HCT116 (cell line): ENCODE data around the gene MAU2. TPM values are rescaled to one million over a fixed set of nuclear protein-coding genes. Genes with fewer than 3 reads are reported as not detected.

Experiments used
- ATAC-seq: fragments of 200-7000 bp; cut with Tn5 transposase; 2 replicates; pipeline ENCODE4 v1.9.1; 2020; ENCODE audit warnings: mild to moderate bottlenecking, moderate library complexity
- BruUV-seq: library from RNA; stranded (reverse); fragments of 400-500 nt; replicated peaks from 2 replicates; lab custom pipeline; 2021; lab: Mats Ljungman, UMichigan
- CTCF ChIA-PET: fragments of 300-600 bp; sonication (Branson Sonifier 250); formaldehyde crosslinking; loops from one replicate; lab custom pipeline; 2021; ENCODE audit warnings: antibody characterized with exemption; lab: Charles Lee
- POLR2A ChIA-PET: fragments of 300-600, 350-600 bp; sonication (Branson Sonifier 250); formaldehyde crosslinking; loops from one replicate; lab custom pipeline; 2021; ENCODE audit warnings: antibody characterized with exemption; lab: Charles Lee
- RAD21 ChIA-PET, 2 experiments: fragments of 300-600 bp; sonication (Branson Sonifier 250); formaldehyde crosslinking; loops; one replicate each; lab custom pipeline; 2023; ENCODE audit warnings: low total read pairs in 2 of 2; ENCODE audit not compliant: uncharacterized antibody in 2 of 2, unreplicated experiment in 2 of 2, low non-redundant PET in 1 of 2; lab: Charles Lee
- DNase-seq: peaks from one replicate; pipeline ENCODE4 v3.0.0-alpha.2; 2010; ENCODE audit warnings: low read depth, low spot score
- H2AFZ ChIP-seq: fragments of 200-600 bp; shearing (Covaris generic), sonication (generic); 2 replicates; pipeline ENCODE4 v1.6.1; 2017; ENCODE audit warnings: low read depth, mixed run types, mixed read lengths, antibody characterized with exemption, low read length; ENCODE audit not compliant: poor library complexity, severe bottlenecking
- H3K27ac ChIP-seq: 2 replicates; pipeline ENCODE4 v1.5.1; 2012; ENCODE audit warnings: low read depth, low read length
- H3K27me3 ChIP-seq: fragments of 200-600 bp; sonication (generic); 2 replicates; pipeline ENCODE4 v1.6.1; 2016; ENCODE audit warnings: mixed run types, low read length, mixed read lengths; ENCODE audit not compliant: insufficient read depth
- H3K36me3 ChIP-seq, 2 experiments: fragments of 200-500 bp in 1 of 2; fragments of 200-600 bp in 1 of 2; sonication (Bioruptor generic) in 1 of 2; sonication (generic) in 1 of 2; 2 replicates each; pipeline versions ENCODE4 v1.5.1 to v1.6.1; 2014 to 2016; ENCODE audit warnings: low read length in 2 of 2, inconsistent platforms in 1 of 2, mixed read lengths in 1 of 2, mixed run types in 1 of 2; ENCODE audit not compliant: insufficient read depth in 2 of 2, control insufficient read depth in 1 of 2
- H3K4me1 ChIP-seq, 2 experiments: fragments of 200-600 bp in 1 of 2; sonication (generic) in 1 of 2; 2 replicates each; pipeline versions ENCODE4 v1.5.1 to v1.6.1; 2012 to 2017; ENCODE audit warnings: low read length in 2 of 2, inconsistent platforms in 1 of 2, mild to moderate bottlenecking in 1 of 2, mixed read lengths in 1 of 2, mixed run types in 1 of 2, moderate library complexity in 1 of 2; ENCODE audit not compliant: insufficient read depth in 2 of 2, control insufficient read depth in 1 of 2
- H3K4me2 ChIP-seq: fragments of 200-600 bp; sonication (generic); 2 replicates; pipeline ENCODE4 v1.6.1; 2017; ENCODE audit warnings: mixed run types, low read length, mixed read lengths
- H3K4me3 ChIP-seq, 2 experiments: fragments of 200-600 bp in 1 of 2; sonication (generic) in 1 of 2; replicated peaks in 1 of 2; 2 replicates each; pipeline ENCODE4 v1.5.1; 2011 to 2016; ENCODE audit warnings: low read length in 2 of 2, control low read depth in 1 of 2, low read depth in 1 of 2, mild to moderate bottlenecking in 1 of 2, mixed read lengths in 1 of 2, mixed run types in 1 of 2
- H3K79me2 ChIP-seq: fragments of 200-600 bp; sonication (generic); 2 replicates; pipeline ENCODE4 v1.6.1; 2017; ENCODE audit warnings: mild to moderate bottlenecking, mixed run types, low read length, moderate library complexity, mixed read lengths; ENCODE audit not compliant: insufficient read depth
- H3K9ac ChIP-seq: fragments of 200-600 bp; sonication (generic); 2 replicates; pipeline ENCODE4 v1.6.1; 2016; ENCODE audit warnings: low read length, mixed read lengths
- H3K9me2 ChIP-seq: fragments of 200-600 bp; sonication (generic), shearing (Covaris generic); 2 replicates; pipeline ENCODE4 v1.6.1; 2017; ENCODE audit warnings: mixed run types, mild to moderate bottlenecking, moderate library complexity; ENCODE audit not compliant: insufficient read depth
- H3K9me3 ChIP-seq, 2 experiments: fragments of 200-500 bp in 1 of 2; fragments of 200-600 bp in 1 of 2; sonication (Bioruptor generic) in 1 of 2; sonication (generic) in 1 of 2; 2 replicates each; pipeline ENCODE4 v1.6.1; 2014 to 2017; ENCODE audit warnings: low read length in 2 of 2, mixed read lengths in 2 of 2, inconsistent platforms in 1 of 2, low read depth in 1 of 2, mild to moderate bottlenecking in 1 of 2, mixed run types in 1 of 2, moderate library complexity in 1 of 2; ENCODE audit not compliant: control insufficient read depth in 1 of 2, insufficient read depth in 1 of 2
- H4K20me1 ChIP-seq: fragments of 200-600 bp; sonication (generic), shearing (Covaris generic); 2 replicates; pipeline ENCODE4 v1.6.1; 2017; ENCODE audit warnings: mixed run types, mild to moderate bottlenecking, moderate library complexity; ENCODE audit not compliant: insufficient read depth
- CBX3 ChIP-seq: IDR thresholded peaks from 2 replicates; pipeline ENCODE4 v1.6.1; 2012; ENCODE audit warnings: low read depth
- CEBPB ChIP-seq: IDR thresholded peaks from 2 replicates; pipeline ENCODE4 v1.6.1; 2012; ENCODE audit warnings: low read depth
- EGR1 ChIP-seq: IDR thresholded peaks from 2 replicates; pipeline ENCODE4 v1.6.1; 2012; ENCODE audit warnings: low read depth
- ELF1 ChIP-seq: IDR thresholded peaks from 2 replicates; pipeline ENCODE4 v1.6.1; 2012; ENCODE audit warnings: low read depth, borderline replicate concordance
- EZH2 ChIP-seq: fragments of 200-600 bp; sonication (generic); IDR thresholded peaks from 2 replicates; pipeline ENCODE4 v1.6.1; 2017; ENCODE audit warnings: antibody characterized with exemption, mixed run types
- FOSL1 ChIP-seq: IDR thresholded peaks from 2 replicates; pipeline ENCODE4 v1.6.1; 2012; ENCODE audit warnings: low read depth
- POLR2AphosphoS5 ChIP-seq: IDR thresholded peaks from 2 replicates; pipeline ENCODE4 v1.6.1; 2011; ENCODE audit warnings: mild to moderate bottlenecking, low read depth, low read length, moderate library complexity
- SIN3A ChIP-seq: IDR thresholded peaks from 2 replicates; pipeline ENCODE4 v1.6.1; 2012; ENCODE audit warnings: low read depth
- SP1 ChIP-seq: IDR thresholded peaks from 2 replicates; pipeline ENCODE4 v1.6.1; 2012; ENCODE audit warnings: low read depth
- SRF ChIP-seq: IDR thresholded peaks from 2 replicates; pipeline ENCODE4 v1.6.1; 2012; ENCODE audit warnings: low read depth
- TCF7L2 ChIP-seq: IDR thresholded peaks from 2 replicates; pipeline ENCODE4 v1.7.0; 2011; ENCODE audit warnings: borderline replicate concordance, inconsistent platforms; ENCODE audit not compliant: insufficient read depth, insufficient read length; ENCODE audit errors: extremely low read depth
- YY1 ChIP-seq: IDR thresholded peaks from 2 replicates; pipeline ENCODE4 v1.6.1; 2011; ENCODE audit warnings: low read length, low read depth, moderate library complexity, mild to moderate bottlenecking; ENCODE audit not compliant: insufficient replicate concordance; ENCODE audit errors: extremely low read depth
- ZFX ChIP-seq: fragments of 450-650 bp; IDR thresholded peaks from 2 replicates; pipeline ENCODE4 v1.6.1; 2017
- intact Hi-C: fragments of 100-400 bp; cut with micrococcal nuclease; formaldehyde crosslinking; loops from 2 replicates; pipeline ENCODE4 v1.10.0; 2022
- total RNA-seq: library from RNA; stranded (reverse); gene quantifications from one replicate; pipeline ENCODE4 v1.2.1, GENCODE V29; 2021; ENCODE audit not compliant: unreplicated experiment
- TF ChIP-seq, protein P1 (sequence below): IDR thresholded peaks from 2 replicates; pipeline ENCODE4 v1.6.1; 2012; ENCODE audit warnings: low read depth
- TF ChIP-seq, protein P2 (sequence below): IDR thresholded peaks from 2 replicates; pipeline ENCODE4 v1.6.1; 2011; ENCODE audit warnings: mild to moderate bottlenecking, low read length, moderate library complexity; ENCODE audit not compliant: insufficient replicate concordance; ENCODE audit errors: extremely low read depth
- TF ChIP-seq, protein P3 (sequence below), 3 experiments: fragments of 200-600 bp in 1 of 3; sonication (generic) in 1 of 3; IDR thresholded peaks in 2 of 3; conservative IDR thresholded peaks in 1 of 3; 2 replicates each; pipeline ENCODE4 v1.5.1; 2012 to 2017; ENCODE audit warnings: low read depth in 2 of 3, low read length in 2 of 3, antibody characterized with exemption in 1 of 3, borderline replicate concordance in 1 of 3, control low read depth in 1 of 3, mild to moderate bottlenecking in 1 of 3, mixed read lengths in 1 of 3, mixed run types in 1 of 3, moderate library complexity in 1 of 3; ENCODE audit not compliant: insufficient read depth in 1 of 3

Gene MAU2
- total RNA-seq, 1 experiment from 2014 or later = 36.2 TPM

DNA sequence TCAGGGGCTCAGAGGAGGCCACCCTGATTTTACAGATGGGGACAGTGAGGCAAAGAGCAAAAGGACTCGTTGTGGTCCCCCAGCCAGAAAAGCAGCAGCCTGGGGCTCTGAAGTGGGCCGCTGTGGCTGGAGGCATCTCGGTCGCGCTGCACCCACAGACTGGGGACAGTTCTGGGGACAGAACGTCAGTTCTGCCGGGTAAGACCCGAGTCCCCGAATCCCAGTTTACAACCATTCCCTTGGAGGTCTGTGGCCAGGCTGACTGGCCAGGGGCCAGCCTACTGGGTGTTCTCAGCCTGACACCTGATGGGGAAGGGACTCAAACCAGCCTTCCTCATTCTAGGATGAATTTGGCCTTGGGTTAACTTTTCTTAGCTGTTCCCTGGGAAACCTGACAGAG, 14.4 kb upstream of the MAU2 start:
- TF ChIP-seq FOSL1 (no peak), SP1 (no peak), SRF (no peak), CBX3 (no peak), ELF1 (no peak), CEBPB (no peak), YY1 (no peak), TCF7L2 (no peak), EGR1 (no peak), SIN3A (no peak), POLR2AphosphoS5 (no peak), ZFX (no peak), EZH2 (no peak)
- TF ChIP-seq, protein P1, sequence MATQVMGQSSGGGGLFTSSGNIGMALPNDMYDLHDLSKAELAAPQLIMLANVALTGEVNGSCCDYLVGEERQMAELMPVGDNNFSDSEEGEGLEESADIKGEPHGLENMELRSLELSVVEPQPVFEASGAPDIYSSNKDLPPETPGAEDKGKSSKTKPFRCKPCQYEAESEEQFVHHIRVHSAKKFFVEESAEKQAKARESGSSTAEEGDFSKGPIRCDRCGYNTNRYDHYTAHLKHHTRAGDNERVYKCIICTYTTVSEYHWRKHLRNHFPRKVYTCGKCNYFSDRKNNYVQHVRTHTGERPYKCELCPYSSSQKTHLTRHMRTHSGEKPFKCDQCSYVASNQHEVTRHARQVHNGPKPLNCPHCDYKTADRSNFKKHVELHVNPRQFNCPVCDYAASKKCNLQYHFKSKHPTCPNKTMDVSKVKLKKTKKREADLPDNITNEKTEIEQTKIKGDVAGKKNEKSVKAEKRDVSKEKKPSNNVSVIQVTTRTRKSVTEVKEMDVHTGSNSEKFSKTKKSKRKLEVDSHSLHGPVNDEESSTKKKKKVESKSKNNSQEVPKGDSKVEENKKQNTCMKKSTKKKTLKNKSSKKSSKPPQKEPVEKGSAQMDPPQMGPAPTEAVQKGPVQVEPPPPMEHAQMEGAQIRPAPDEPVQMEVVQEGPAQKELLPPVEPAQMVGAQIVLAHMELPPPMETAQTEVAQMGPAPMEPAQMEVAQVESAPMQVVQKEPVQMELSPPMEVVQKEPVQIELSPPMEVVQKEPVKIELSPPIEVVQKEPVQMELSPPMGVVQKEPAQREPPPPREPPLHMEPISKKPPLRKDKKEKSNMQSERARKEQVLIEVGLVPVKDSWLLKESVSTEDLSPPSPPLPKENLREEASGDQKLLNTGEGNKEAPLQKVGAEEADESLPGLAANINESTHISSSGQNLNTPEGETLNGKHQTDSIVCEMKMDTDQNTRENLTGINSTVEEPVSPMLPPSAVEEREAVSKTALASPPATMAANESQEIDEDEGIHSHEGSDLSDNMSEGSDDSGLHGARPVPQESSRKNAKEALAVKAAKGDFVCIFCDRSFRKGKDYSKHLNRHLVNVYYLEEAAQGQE = no peak
- TF ChIP-seq, protein P2, sequence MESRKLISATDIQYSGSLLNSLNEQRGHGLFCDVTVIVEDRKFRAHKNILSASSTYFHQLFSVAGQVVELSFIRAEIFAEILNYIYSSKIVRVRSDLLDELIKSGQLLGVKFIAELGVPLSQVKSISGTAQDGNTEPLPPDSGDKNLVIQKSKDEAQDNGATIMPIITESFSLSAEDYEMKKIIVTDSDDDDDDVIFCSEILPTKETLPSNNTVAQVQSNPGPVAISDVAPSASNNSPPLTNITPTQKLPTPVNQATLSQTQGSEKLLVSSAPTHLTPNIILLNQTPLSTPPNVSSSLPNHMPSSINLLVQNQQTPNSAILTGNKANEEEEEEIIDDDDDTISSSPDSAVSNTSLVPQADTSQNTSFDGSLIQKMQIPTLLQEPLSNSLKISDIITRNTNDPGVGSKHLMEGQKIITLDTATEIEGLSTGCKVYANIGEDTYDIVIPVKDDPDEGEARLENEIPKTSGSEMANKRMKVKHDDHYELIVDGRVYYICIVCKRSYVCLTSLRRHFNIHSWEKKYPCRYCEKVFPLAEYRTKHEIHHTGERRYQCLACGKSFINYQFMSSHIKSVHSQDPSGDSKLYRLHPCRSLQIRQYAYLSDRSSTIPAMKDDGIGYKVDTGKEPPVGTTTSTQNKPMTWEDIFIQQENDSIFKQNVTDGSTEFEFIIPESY = no peak
- TF ChIP-seq, protein P3, sequence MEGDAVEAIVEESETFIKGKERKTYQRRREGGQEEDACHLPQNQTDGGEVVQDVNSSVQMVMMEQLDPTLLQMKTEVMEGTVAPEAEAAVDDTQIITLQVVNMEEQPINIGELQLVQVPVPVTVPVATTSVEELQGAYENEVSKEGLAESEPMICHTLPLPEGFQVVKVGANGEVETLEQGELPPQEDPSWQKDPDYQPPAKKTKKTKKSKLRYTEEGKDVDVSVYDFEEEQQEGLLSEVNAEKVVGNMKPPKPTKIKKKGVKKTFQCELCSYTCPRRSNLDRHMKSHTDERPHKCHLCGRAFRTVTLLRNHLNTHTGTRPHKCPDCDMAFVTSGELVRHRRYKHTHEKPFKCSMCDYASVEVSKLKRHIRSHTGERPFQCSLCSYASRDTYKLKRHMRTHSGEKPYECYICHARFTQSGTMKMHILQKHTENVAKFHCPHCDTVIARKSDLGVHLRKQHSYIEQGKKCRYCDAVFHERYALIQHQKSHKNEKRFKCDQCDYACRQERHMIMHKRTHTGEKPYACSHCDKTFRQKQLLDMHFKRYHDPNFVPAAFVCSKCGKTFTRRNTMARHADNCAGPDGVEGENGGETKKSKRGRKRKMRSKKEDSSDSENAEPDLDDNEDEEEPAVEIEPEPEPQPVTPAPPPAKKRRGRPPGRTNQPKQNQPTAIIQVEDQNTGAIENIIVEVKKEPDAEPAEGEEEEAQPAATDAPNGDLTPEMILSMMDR (IDR thresholded peaks at IDR 0.05 in 2 of 3, conservative IDR thresholded peaks at IDR 0.05 in 1 of 3; ENCODE audit: borderline replicate concordance in 1 of 3, insufficient read depth in 1 of 3, low read depth in 2 of 3, low read length in 2 of 3) = no peak
- H3K9me2 ChIP-seq = no peaks in the 10 kb centered on the region
- no peaks in the 10 kb centered on the region for H3K9me3 ChIP-seq
- CTCF ChIA-PET = no interaction called here
- peaks cover 35 to 37% of the 10 kb centered on the region in 2 experiments for H3K36me3 ChIP-seq
- no peak for DNase-seq
- no peak overlapping the region for H3K9ac ChIP-seq
- no peaks in the 10 kb centered on the region for H3K4me1 ChIP-seq
- RAD21 ChIA-PET = no interaction called here
- H3K27me3 ChIP-seq = no peaks in the 10 kb centered on the region
- POLR2A ChIA-PET = no interaction called here
- no peaks in the 10 kb centered on the region for H3K79me2 ChIP-seq
- H3K4me3 ChIP-seq = no peak overlapping the region
- H3K27ac ChIP-seq = no peak overlapping the region
- no peak overlapping the region for H3K4me2 ChIP-seq
- BruUV-seq = no TSS peak
- H4K20me1 ChIP-seq = no peaks in the 10 kb centered on the region
- H2AFZ ChIP-seq = no peak overlapping the region
- intact Hi-C loops = no loop called here
- no peak for ATAC-seq
